GM21447 (cell line): ENCODE results near the gene GANAB.

Experiments used
- ATAC-seq: cut with Tn5 transposase; IDR thresholded peaks from one replicate; pipeline ENCODE4 v1.9.1; 2021; ENCODE audit not compliant: unreplicated experiment

Gene GANAB

GRCh38 chr11:62577046-62577714, 69.2 kb downstream of the GANAB start:
- ATAC-seq: no peak

GRCh38 chr11:62575837-62576236, 70.6 kb downstream of the GANAB start:
- ATAC-seq: no peak

- no peak for ATAC-seq
Measured at GRCh38 chr11:62575156-62575555, 71.3 kb downstream of the GANAB start.
